K562 (cell line): ENCODE measurements around the gene PTGES3L. TPM values are rescaled to one million over a fixed set of nuclear protein-coding genes. Genes with fewer than 3 reads are reported as not detected.

ENCODE experiments used
- ARID2 ChIP-seq: fragments of 450-650 bp; IDR thresholded peaks from 2 replicates; pipeline ENCODE4 v1.6.1; 2017; ENCODE audit warnings: antibody characterized with exemption, mild to moderate bottlenecking
- BACH1 ChIP-seq: fragments of 200-800 bp; sonication (Bioruptor generic); IDR thresholded peaks from 2 replicates; pipeline ENCODE4 v1.6.1; 2016; ENCODE audit warnings: missing genetic modification characterization, missing compliant biosample characterization
- CXXC5 ChIP-seq: fragments of 250-450 bp; sonication (Bioruptor Pico); IDR thresholded peaks from 2 replicates; pipeline ENCODE4 v1.8.0; 2022; ENCODE audit warnings: inconsistent platforms, mild to moderate bottlenecking, moderate library complexity
- ELF2 ChIP-seq: fragments of 250-450 bp; sonication (Bioruptor Pico); IDR thresholded peaks from 2 replicates; pipeline ENCODE4 v1.5.0; 2021; ENCODE audit warnings: mild to moderate bottlenecking
- FIP1L1 ChIP-seq: fragments of 200-400 bp; formaldehyde crosslinking; IDR thresholded peaks from 2 replicates; pipeline ENCODE4 v1.6.1; 2018; ENCODE audit warnings: mild to moderate bottlenecking, low read depth, low read length; ENCODE audit not compliant: poor library complexity, severe bottlenecking
- FOXO4 ChIP-seq: fragments of 450-650 bp; formaldehyde crosslinking; IDR thresholded peaks from 2 replicates; pipeline ENCODE4 v1.4.0; 2020; ENCODE audit warnings: mild to moderate bottlenecking, moderate library complexity
- IRF2 ChIP-seq: sonication (generic); formaldehyde crosslinking; IDR thresholded peaks from 2 replicates; pipeline ENCODE4 v1.8.1; 2022; ENCODE audit warnings: mild to moderate bottlenecking, missing genetic modification reagents
- KLF6 ChIP-seq: fragments of 250-450 bp; sonication (Bioruptor Pico); IDR thresholded peaks from 2 replicates; pipeline ENCODE4 v1.4.0; 2020; ENCODE audit warnings: mild to moderate bottlenecking, moderate library complexity, borderline replicate concordance
- NR2C2 ChIP-seq, 2 experiments: fragments of 200-800 bp in 1 of 2; sonication (Bioruptor generic) in 1 of 2; sonication (generic) in 1 of 2; formaldehyde crosslinking in 1 of 2; IDR thresholded peaks; 2 replicates each; pipeline versions ENCODE4 v1.6.1 to v1.8.0; 2016 to 2022; ENCODE audit warnings: mild to moderate bottlenecking in 1 of 2, missing compliant biosample characterization in 1 of 2, missing genetic modification characterization in 1 of 2, missing genetic modification reagents in 1 of 2
- PCBP1 ChIP-seq: fragments of 200-400 bp; formaldehyde crosslinking; IDR thresholded peaks from 2 replicates; pipeline ENCODE4 v1.6.1; 2018; ENCODE audit warnings: mild to moderate bottlenecking, low read depth, low read length; ENCODE audit not compliant: poor library complexity, severe bottlenecking
- PML ChIP-seq: IDR thresholded peaks from 2 replicates; pipeline ENCODE4 v1.6.1; 2012; ENCODE audit warnings: low read length, inconsistent platforms
- PTBP1 ChIP-seq: fragments of 200-400 bp; formaldehyde crosslinking; IDR thresholded peaks from 2 replicates; pipeline ENCODE4 v1.6.1; 2017; ENCODE audit warnings: low read depth, low read length
- SMARCA4 ChIP-seq: fragments of 450-650 bp; IDR thresholded peaks from 2 replicates; pipeline ENCODE4 v1.6.1; 2016
- SOX6 ChIP-seq: fragments of 450-650 bp; IDR thresholded peaks from 2 replicates; pipeline ENCODE4 v1.6.1; 2014; ENCODE audit warnings: mild to moderate bottlenecking
- STAT5A ChIP-seq: IDR thresholded peaks from 2 replicates; pipeline ENCODE4 v1.6.1; 2012; ENCODE audit warnings: low read length, inconsistent platforms, borderline replicate concordance
- TAF9B ChIP-seq: fragments of 450-650 bp; IDR thresholded peaks from 2 replicates; pipeline ENCODE4 v1.6.1; 2018; ENCODE audit warnings: mild to moderate bottlenecking; ENCODE audit not compliant: partially characterized antibody
- ZC3H4 ChIP-seq: sonication (generic); formaldehyde crosslinking; IDR thresholded peaks from 2 replicates; pipeline ENCODE4 v1.9.0; 2021; ENCODE audit warnings: missing genetic modification reagents, borderline replicate concordance
- ZNF507 ChIP-seq: conservative IDR thresholded peaks from 2 replicates; pipeline ENCODE4 v1.6.1; 2017; ENCODE audit warnings: missing genetic modification characterization, missing compliant biosample characterization
- polyA plus RNA-seq, 8 experiments: library from polyadenylated mRNA; depleted of rRNA in 4 of 8; stranded (reverse) in 5 of 8; unstranded in 3 of 8; fragments of >200 nt; fragmentation: Nextera tagmentation in 2 of 8; fragmentation: Illumina TruSeq in 1 of 8; extraction: Ambion mirVana in 2 of 8; extraction: Trizol in 1 of 8; gene quantifications; 2 replicates each; pipeline versions ENCODE4 v1.2.1 to v1.2.3, GENCODE V29; 2011 to 2014; ENCODE audit warnings: inconsistent platforms in 1 of 8, missing spikeins in 1 of 8
- total RNA-seq, 7 experiments: library from RNA; depleted of rRNA in 6 of 7; stranded (reverse); fragments of >200 nt in 6 of 7; fragmentation: Illumina TruSeq in 2 of 7; extraction: Trizol in 2 of 7; gene quantifications; 2 replicates each; pipeline versions ENCODE4 v1.2.1 to v1.2.3, GENCODE V29; 2011 to 2021; ENCODE audit warnings: low replicate concordance in 1 of 7
- TF ChIP-seq, protein P1 (sequence below), 2 experiments: IDR thresholded peaks in 1 of 2; conservative IDR thresholded peaks in 1 of 2; 2 replicates each; pipeline ENCODE4 v1.6.1; 2016; ENCODE audit warnings: low read depth in 2 of 2, mild to moderate bottlenecking in 1 of 2, missing compliant biosample characterization in 1 of 2, missing genetic modification characterization in 1 of 2, moderate library complexity in 1 of 2

PTGES3L gene
- total and polyA plus RNA-seq, 9 of the 15 experiments (the other 6 are each of a cell fraction or from before 2014, with no cell fraction given), result 6.0 to 16.0 (median 9.6) TPM

DNA sequence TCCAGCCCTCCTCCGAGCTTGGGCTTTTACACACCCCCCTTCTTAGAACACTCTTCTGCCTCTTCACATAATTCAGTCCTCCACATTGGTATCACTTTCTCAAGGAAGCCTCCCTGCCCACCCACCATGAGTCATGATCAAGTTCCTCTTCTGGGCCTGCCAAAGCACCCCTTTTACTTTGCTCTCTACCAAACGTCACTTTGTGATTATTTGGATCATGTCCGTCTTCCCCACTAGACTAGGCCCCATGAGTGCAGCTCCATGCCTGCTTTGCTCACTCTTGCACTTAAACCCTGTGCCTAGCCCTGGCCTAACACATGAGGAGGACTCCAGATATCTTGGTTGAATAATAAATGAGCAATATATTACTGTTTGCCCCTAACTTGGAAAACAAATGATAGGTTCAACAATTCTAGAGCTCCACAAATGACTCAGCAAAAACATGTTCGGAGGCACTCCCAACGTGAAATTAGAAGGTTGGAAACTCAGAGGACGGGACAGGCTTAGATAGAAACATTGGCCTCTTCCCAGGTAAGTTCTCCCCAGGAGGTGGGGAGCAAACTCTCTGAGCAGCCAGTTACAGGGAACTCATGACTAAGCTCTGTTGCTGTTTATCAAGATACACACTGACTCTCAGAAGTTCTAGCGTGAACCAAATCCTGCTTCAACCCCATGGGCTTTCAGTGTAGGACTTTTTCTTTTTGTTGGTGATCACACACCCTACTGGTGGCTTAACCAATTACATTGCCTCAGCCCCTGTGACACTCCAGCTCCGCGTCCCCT is 51.0 kb downstream of the PTGES3L start (continued):
- TF ChIP-seq, protein P1, sequence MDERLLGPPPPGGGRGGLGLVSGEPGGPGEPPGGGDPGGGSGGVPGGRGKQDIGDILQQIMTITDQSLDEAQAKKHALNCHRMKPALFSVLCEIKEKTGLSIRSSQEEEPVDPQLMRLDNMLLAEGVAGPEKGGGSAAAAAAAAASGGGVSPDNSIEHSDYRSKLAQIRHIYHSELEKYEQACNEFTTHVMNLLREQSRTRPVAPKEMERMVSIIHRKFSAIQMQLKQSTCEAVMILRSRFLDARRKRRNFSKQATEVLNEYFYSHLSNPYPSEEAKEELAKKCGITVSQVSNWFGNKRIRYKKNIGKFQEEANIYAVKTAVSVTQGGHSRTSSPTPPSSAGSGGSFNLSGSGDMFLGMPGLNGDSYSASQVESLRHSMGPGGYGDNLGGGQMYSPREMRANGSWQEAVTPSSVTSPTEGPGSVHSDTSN (CRISPR knock-in tag; IDR thresholded peaks at IDR 0.05; ENCODE audit: low read depth), result no peak
- TF ChIP-seq, protein P1 (tag; conservative IDR thresholded peaks at IDR 0.05; ENCODE audit: low read depth), result peak; percentile 43
- no peak for TF ChIP-seq KLF6 (CRISPR knock-in tag)
- TF ChIP-seq ARID2, result no peak
- TF ChIP-seq ELF2 (CRISPR knock-in tag), result no peak
- peak; percentile 97 for TF ChIP-seq BACH1
- peak; percentile 48 for TF ChIP-seq STAT5A
- TF ChIP-seq ZC3H4 (CRISPR knock-in tag), result no peak
- no peak for TF ChIP-seq FOXO4 (CRISPR knock-in tag)
- peak; percentile 56 for TF ChIP-seq TAF9B
- TF ChIP-seq NR2C2 (CRISPR knock-in tag; IDR thresholded peaks at IDR 0.05), result no peak
- 0 out of 2 replicates have a peak, but pooled peaks have one; percentile 22 for TF ChIP-seq NR2C2 (tag; IDR thresholded peaks at IDR 0.05)
- peak; percentile 33 for TF ChIP-seq CXXC5 (CRISPR knock-in tag)
- peak; percentile 56; the same call in 1 of the 2 replicates for TF ChIP-seq SOX6
- TF ChIP-seq IRF2 (CRISPR knock-in tag), result no peak
- TF ChIP-seq PCBP1, result no peak
- no peak for TF ChIP-seq FIP1L1
- TF ChIP-seq PTBP1, result no peak
- TF ChIP-seq ZNF507, result no peak
- peak; percentile 88 for TF ChIP-seq SMARCA4
- TF ChIP-seq PML, result 0 out of 2 replicates have a peak, but pooled peaks have one; percentile 20
